Right lobe of liver (tissue), 6 donors: ENCODE measurements around the gene SP140. TPM values are rescaled to one million over a fixed set of nuclear protein-coding genes. Genes with fewer than 3 reads are reported as not detected.

Experiments
- ATAC-seq, 4 donors: fragments of 200-7000 bp; cut with Tn5 transposase; one replicate each; pipeline ENCODE4 v1.9.1; 2020; ENCODE audit warnings: mild to moderate bottlenecking in 4 of 4, moderate library complexity in 4 of 4
- DNase-seq, 3 donors: peaks; one replicate each; pipeline ENCODE4 v3.0.0-alpha.2; 2020
- H3K27ac ChIP-seq, 3 donors: fragments of 200-600 bp; one replicate each; pipeline ENCODE4 v1.8.0; 2022
- H3K27me3 ChIP-seq, 2 donors: fragments of 200-600 bp; one replicate each; pipeline ENCODE4 v1.8.0; 2022
- H3K36me3 ChIP-seq, 4 donors: fragments of 200-600 bp; sonication (generic) in 1 of 4; one replicate each; pipeline versions ENCODE4 v1.5.1 to v1.8.0; 2017 to 2022; ENCODE audit warnings: control low read depth in 1 of 4
- H3K4me1 ChIP-seq, 4 donors: fragments of 200-600 bp; sonication (generic) in 1 of 4; one replicate each; pipeline versions ENCODE4 v1.5.1 to v1.8.0; 2017 to 2022; ENCODE audit warnings: control low read depth in 1 of 4
- H3K4me3 ChIP-seq, 3 donors: fragments of 200-600 bp; one replicate each; pipeline ENCODE4 v1.8.0; 2022
- H3K9me3 ChIP-seq, 4 donors: fragments of 200-600 bp; sonication (generic) in 1 of 4; one replicate each; pipeline versions ENCODE4 v1.5.1 to v1.8.0; 2017 to 2022; ENCODE audit warnings: control low read depth in 1 of 4
- POLR2A ChIP-seq: fragments of 450-650 bp; IDR thresholded peaks from one replicate; pipeline ENCODE4 v1.6.1; 2017; ENCODE audit warnings: antibody characterized with exemption, mild to moderate bottlenecking
- WGBS: methylation state at CpG from one replicate; pipeline ENCODE4 v1.1.6; 2018; ENCODE audit warnings: low coverage, low lambda C conversion rate; ENCODE audit not compliant: insufficient coverage; ENCODE audit errors: missing lambda C conversion rate; 5-methylcytosine and 5-hydroxymethylcytosine counted together
- intact Hi-C, 2 donors: fragments of 100-400 bp; cut with DNase I; formaldehyde crosslinking; loops; one replicate each; pipeline versions ENCODE4 v1.11.2 to v1.14.1; 2022
- total RNA-seq, 6 experiments: library from RNA; depleted of rRNA in 2 of 6; stranded (reverse); fragments of >200 nt in 2 of 6; fragmentation: NEBNext Ultra II Directional in 3 of 6; extraction: Animal tissue kit (Norgen Biotek cat#: 25700) in 3 of 6; gene quantifications; one replicate each; pipeline versions ENCODE4 v1.1.0 to v1.2.4, GENCODE V29; 2016 to 2023
- TF ChIP-seq, protein P1 (sequence below), 4 donors: fragments of 200-600 bp in 3 of 4; fragments of 450-650 bp in 1 of 4; IDR thresholded peaks; one replicate each; pipeline versions ENCODE4 v1.5.1 to v1.8.0; 2016 to 2022; ENCODE audit warnings: antibody characterized with exemption in 4 of 4, mild to moderate bottlenecking in 2 of 4
- donor health status: DM: no; HTN: yes; CAD: no.
- donor health status: DM: no; HTN: no; CAD: no.
- donor health status: DM: no; HTN: no; CAD: no.
- donor health status: DM: no; HTN: yes; CAD: no.
- donor health status: DM: no; HTN: yes; CAD: no.

SP140 gene
- total RNA-seq, 6 experiments from 2014 or later: 0.43 to 1.2 (median 0.82) TPM; not detected in 1

DNA sequence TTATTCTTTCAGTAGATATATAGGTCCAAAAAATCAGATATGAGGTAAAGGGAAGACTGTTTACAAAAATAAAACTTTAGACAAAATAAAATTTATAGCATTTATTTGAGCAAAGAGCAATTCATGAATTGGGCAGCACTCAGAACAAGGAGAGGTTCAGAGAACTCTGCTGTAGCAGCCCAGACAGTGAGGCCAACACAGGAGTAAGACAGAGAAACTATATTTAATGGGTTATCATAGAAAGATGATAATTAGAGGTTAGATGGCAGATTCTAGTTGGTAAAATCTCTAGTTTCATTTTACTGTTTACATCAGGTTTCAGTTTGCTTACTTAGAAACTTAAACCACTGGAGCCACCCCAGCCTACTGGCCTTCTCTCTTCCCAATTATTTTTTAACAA, 71.4 kb downstream of the SP140 start:
- no peak for ATAC-seq
- no peak overlapping the region for H3K27ac ChIP-seq
- no peak for TF ChIP-seq POLR2A
- TF ChIP-seq, protein P1, sequence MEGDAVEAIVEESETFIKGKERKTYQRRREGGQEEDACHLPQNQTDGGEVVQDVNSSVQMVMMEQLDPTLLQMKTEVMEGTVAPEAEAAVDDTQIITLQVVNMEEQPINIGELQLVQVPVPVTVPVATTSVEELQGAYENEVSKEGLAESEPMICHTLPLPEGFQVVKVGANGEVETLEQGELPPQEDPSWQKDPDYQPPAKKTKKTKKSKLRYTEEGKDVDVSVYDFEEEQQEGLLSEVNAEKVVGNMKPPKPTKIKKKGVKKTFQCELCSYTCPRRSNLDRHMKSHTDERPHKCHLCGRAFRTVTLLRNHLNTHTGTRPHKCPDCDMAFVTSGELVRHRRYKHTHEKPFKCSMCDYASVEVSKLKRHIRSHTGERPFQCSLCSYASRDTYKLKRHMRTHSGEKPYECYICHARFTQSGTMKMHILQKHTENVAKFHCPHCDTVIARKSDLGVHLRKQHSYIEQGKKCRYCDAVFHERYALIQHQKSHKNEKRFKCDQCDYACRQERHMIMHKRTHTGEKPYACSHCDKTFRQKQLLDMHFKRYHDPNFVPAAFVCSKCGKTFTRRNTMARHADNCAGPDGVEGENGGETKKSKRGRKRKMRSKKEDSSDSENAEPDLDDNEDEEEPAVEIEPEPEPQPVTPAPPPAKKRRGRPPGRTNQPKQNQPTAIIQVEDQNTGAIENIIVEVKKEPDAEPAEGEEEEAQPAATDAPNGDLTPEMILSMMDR (IDR thresholded peaks at IDR 0.05): no peak
- H3K9me3 ChIP-seq: no peaks in the 10 kb centered on the region
- H3K36me3 ChIP-seq: no peaks in the 10 kb centered on the region
- no peaks in the 10 kb centered on the region for H3K4me1 ChIP-seq
- H3K4me3 ChIP-seq: no peak overlapping the region
- intact Hi-C loops: no loop called here
- H3K27me3 ChIP-seq: no peaks in the 10 kb centered on the region
- DNase-seq: no peak

DNA sequence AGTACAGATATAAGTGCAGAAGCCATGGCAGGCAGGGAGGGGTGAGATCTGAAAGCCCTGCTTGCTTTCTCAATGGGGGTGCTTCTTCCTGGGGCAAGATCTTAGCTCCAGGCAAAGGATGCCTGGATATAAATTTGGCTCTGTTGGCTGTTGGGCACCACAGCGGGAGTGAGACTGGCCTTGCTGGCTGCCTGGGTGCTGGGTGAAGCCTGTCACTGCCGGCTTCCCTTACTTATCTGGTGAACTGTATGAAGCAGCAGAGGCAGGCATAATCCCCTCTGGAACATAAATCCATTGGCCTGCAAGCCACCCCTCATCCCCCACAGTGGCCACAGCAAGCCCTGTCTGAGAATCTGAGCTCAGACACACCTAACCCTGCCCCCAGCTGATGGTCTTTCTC, 74.1 kb downstream of the SP140 start:
- intact Hi-C loops: no loop called here
- no peak overlapping the region for H3K27ac ChIP-seq
- DNase-seq (no peak), ATAC-seq (no peak)
- H3K4me3 ChIP-seq: no peak overlapping the region
- H3K9me3 ChIP-seq: no peaks in the 10 kb centered on the region
- no peak for TF ChIP-seq POLR2A
- TF ChIP-seq, protein P1 (IDR thresholded peaks at IDR 0.05): no peak
- H3K27me3 ChIP-seq: no peaks in the 10 kb centered on the region
- no CpG with 5 or more reads among the region's 2 CpGs for WGBS
- H3K4me1 ChIP-seq: no peaks in the 10 kb centered on the region
- H3K36me3 ChIP-seq: no peaks in the 10 kb centered on the region

DNA sequence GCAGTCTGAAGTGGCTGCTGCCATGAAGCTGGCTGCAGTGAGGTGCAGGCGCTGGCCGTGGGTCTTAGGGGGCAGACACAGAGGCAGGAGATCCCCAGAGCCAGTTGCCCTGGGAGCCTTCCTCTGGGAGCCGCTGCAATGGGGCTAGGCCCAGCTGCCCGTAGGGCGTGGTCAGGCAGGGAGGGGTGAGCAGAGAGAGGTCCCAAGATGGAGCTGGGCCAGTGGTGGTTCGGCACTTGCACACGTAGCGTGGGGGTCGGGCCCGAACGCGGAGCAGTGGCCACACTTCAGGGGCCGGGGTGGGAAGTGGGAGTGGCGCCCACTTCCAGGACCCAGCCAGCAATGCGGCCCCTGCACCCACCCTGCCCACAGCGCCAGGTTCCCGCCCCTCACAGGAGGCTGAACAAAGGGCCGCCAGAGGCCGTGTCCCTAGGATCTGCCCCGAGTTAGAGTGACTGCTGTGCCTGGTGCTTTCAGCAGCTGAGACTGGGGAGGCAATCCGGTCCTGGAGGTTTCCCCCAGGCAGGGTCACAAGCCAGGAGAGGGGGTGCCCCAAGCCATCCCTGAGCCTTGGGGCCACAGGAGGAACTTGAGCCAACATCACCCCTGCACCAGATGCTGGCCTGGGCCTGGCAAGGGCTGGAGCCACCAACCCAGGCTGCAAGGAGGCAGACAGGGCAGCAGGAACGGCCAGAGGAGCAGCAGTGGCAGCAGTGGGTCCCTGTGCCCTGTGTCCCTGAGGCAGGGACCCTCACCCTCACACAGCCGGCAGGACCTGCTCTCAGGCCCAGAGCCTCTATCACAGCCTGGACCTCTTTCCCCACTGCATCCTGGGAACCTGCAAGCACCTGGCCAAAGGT, 80.1 kb downstream of the SP140 start:
- Histone ChIP-seq H3K27ac (no peak overlapping the region), H3K36me3 (no peaks in the 10 kb centered on the region), H3K4me3 (no peak overlapping the region), H3K4me1 (no peaks in the 10 kb centered on the region), H3K27me3 (no peaks in the 10 kb centered on the region), H3K9me3 (no peaks in the 10 kb centered on the region)
- 100% methylated on average over 4 of the region's 23 CpGs for whole genome bisulfite sequencing
- DNase-seq (no peak), ATAC-seq (peak in 1 of 4 donors; percentile 33)
- TF ChIP-seq, protein P1 (IDR thresholded peaks at IDR 0.05): no peak
- TF ChIP-seq POLR2A: no peak
- intact Hi-C loops: no loop called here

DNA sequence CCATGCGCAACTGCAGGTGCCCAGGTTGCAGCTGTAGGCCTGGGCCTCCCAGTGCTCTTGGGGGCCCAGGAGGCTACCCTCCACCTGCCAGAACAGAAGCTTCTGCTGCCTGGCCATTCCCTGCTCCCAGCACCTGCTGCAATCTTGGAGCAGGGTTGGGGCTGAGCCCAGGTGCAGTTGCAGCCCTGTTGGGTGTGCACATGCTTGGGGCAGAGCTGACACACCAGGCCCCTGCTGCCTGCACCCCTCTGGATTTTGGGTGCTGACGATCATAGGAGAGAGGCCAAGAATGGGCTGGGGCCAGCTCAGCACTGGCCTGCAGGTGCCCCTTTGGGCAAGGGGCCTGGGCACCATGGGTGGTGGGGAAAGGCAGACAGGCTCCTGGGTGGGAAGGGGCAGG, 80.9 kb downstream of the SP140 start:
- Histone ChIP-seq H3K36me3 (no peaks in the 10 kb centered on the region), H3K4me3 (no peak overlapping the region), H3K9me3 (no peaks in the 10 kb centered on the region), H3K4me1 (no peaks in the 10 kb centered on the region), H3K27me3 (no peaks in the 10 kb centered on the region), H3K27ac (no peak overlapping the region)
- ATAC-seq: peak in 1 of 4 donors; percentile 32
- TF ChIP-seq, protein P1 (IDR thresholded peaks at IDR 0.05): no peak
- TF ChIP-seq POLR2A: no peak
- WGBS: 71% methylated on average over 1 of the region's 2 CpGs
- no peak for DNase-seq
- intact Hi-C loops: no loop called here
